Epithelial cell of proximal tubule (primary cell): Measurements from ENCODE around the gene RASL12. TPM values are rescaled to one million over a fixed set of nuclear protein-coding genes. Genes with fewer than 3 reads are reported as not detected.
"Not testable (repeated sequence)": the region's sequence is repeated elsewhere in the genome, so short reads cannot be mapped to it uniquely, and the experiment has no call there.

Source experiments
- DNase-seq: peaks from one replicate; pipeline ENCODE4 v3.0.0-alpha.2; 2011; ENCODE audit warnings: low read depth
- H3K4me3 ChIP-seq: 2 replicates; pipeline ENCODE4 v1.5.1; 2011; ENCODE audit warnings: low read depth, mild to moderate bottlenecking, low read length
- CTCF ChIP-seq: conservative IDR thresholded peaks from 2 replicates; pipeline ENCODE4 v1.5.1; 2012; ENCODE audit warnings: low read depth, mild to moderate bottlenecking, low read length
- total RNA-seq: library from RNA; depleted of rRNA; stranded (reverse); fragments of >200 nt; gene quantifications from 2 replicates; pipeline ENCODE4 v1.2.3, GENCODE V29; 2015

RASL12 gene
- total RNA-seq, 1 donor from 2014 or later: not detected

GRCh38 chr15:65096481-65097385 lies 28.9 kb upstream of the RASL12 start:
- DNase-seq: no peak
- TF ChIP-seq CTCF: no peak
- no peak overlapping the region for H3K4me3 ChIP-seq

GRCh38 chr15:65095747-65096104 lies 27.9 kb upstream of the RASL12 start:
- no peak for DNase-seq
- TF ChIP-seq CTCF: no peak
- no peak overlapping the region for H3K4me3 ChIP-seq

- TF ChIP-seq CTCF: no peak
- no peak for DNase-seq
- H3K4me3 ChIP-seq: no peak overlapping the region
Measured at GRCh38 chr15:65095011-65095746, 27.4 kb upstream of the RASL12 start.

- no peak for DNase-seq
- no peak overlapping the region for H3K4me3 ChIP-seq
- TF ChIP-seq CTCF: no peak
Measured at GRCh38 chr15:65094294-65094995, 26.7 kb upstream of the RASL12 start.

GRCh38 chr15:65093793-65094170 lies 26.0 kb upstream of the RASL12 start:
- H3K4me3 ChIP-seq, DNase-seq: not testable (repeated sequence)

DNA sequence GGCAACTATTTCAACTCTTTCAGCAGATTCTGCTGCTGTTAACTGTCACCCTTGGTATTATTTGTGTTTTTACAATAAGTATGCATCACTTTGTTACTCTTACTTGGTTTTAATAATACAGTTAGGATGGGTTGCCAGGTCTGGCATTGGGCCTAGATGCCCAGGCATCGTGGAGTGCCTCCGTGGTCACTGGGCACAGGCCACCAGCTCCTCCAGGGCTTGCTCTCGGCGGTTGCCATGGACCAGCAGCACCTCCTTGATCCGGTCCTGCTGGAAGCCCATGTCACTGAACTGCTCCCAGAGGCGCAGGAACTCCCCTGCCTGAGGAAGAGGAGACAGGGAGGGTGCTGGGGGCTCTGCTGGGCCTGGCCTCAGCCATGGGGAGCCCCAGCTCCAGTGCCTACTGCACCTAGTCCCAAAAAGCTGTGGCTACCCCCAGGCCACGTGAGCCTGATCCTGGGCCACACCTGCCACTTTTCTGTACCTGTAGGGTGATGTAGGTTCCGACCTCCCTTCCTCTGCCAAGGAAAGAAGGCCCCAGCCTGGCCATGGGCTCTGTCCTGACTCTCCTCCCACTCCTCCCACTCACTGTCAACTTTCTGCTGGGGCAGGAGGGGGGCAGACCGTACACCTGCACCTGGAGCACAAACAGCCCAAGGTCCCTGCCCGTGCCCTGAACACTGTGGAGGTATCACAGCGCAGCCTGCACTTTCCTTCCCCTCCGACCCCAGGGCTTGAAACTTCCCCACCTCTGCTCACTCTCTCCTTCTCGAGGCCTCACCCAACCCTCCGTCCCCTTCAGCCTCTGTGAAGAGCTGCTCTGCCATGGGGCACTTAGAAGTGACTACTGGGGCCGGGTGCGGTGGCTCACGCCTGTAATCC lies 25.4 kb upstream of the RASL12 start:
- H3K4me3 ChIP-seq: no peak overlapping the region
- DNase-seq: no peak
- TF ChIP-seq CTCF: no peak
